ENCODE measurements around the gene LHX4. TPM values are rescaled to one million over a fixed set of nuclear protein-coding genes. Genes with fewer than 3 reads are reported as not detected.

The LHX4 gene
- total and polyA plus RNA-seq, 10 of the 15 experiments (the other 5 are each of a cell fraction or from before 2014, with no cell fraction given), result 0.05 to 0.80 (median 0.32) TPM; not detected in 6

DNA sequence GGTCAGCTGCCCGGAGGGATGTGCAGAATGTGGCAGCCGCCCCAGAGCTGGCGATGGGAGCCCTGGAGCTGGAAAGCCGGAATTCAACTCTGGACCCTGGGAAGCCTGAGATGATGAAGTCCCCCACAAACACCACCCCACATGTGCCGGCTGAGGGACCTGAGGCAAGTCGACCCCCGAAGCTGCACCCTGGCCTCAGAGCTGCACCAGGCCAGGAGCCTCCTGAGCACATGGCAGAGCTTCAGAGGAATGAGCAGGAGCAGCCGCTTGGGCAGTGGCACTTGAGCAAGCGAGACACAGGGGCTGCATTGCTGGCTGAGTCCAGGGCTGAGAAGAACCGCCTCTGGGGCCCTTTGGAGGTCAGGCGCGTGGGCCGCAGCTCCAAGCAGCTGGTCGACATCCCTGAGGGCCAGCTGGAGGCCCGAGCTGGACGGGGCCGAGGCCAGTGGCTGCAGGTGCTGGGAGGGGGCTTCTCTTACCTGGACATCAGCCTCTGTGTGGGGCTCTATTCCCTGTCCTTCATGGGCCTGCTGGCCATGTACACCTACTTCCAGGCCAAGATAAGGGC lies 33.5 kb upstream of the LHX4 start:
- WGBS (ENCODE audit: insufficient coverage, insufficient replicate concordance, low lambda C conversion rate, missing lambda C conversion rate), result 63% methylated on average over 17 of the region's 17 CpGs
- ChIA-PET CTCF (interaction anchor here (1.0 to 2.5 kb wide), 3 partner anchors 9 to 20 kb away, joined by 3 to 10 read pairs (median 5); no protein-coding TSS in a partner anchor), POLR2A (no interaction called here), RAD21 (ENCODE audit: unreplicated experiment) (no interaction called here), SMC1A (ENCODE audit: uncharacterized antibody, unreplicated experiment) (no interaction called here)
- H3K9ac ChIP-seq (ENCODE audit: control insufficient read depth, insufficient read depth, low read length), result no peak overlapping the region
- ATAC-seq, result no peak
- H3K27ac ChIP-seq (ENCODE audit: control insufficient read depth, insufficient read depth), result no peak overlapping the region
- H3K9me3 ChIP-seq (replicated peaks; ENCODE audit: control insufficient read depth, insufficient read depth, low read length), result no peaks in the 10 kb centered on the region
- H3K36me3 ChIP-seq (ENCODE audit: control insufficient read depth in 2 of 2, insufficient read depth in 2 of 2, low read length in 1 of 2), result peaks cover 0 to 4% of the 10 kb centered on the region in 2 experiments; a peak in 3 of 4 replicates
- no peaks in the 10 kb centered on the region for H3K4me1 ChIP-seq (ENCODE audit: control insufficient read depth, insufficient read depth, low read length)
- no peak for DNase-seq (ENCODE audit: low read depth, low spot score)
- intact Hi-C loops (cut with micrococcal nuclease; ENCODE audit: unreplicated experiment) (no loop called here), in situ Hi-C loops (cut with MboI) (no loop called here)
- no peaks in the 10 kb centered on the region for H3K79me2 ChIP-seq (ENCODE audit: control insufficient read depth, insufficient read depth, low read length)
- FAIRE-seq, result no peak
- H3K4me2 ChIP-seq (ENCODE audit: control insufficient read depth, insufficient read depth), result no peak overlapping the region
- no peak for TF ChIP-seq ZZZ3 (IDR thresholded peaks at IDR 0.05; ENCODE audit: control insufficient read depth, insufficient read length, low read depth)
- TF ChIP-seq NFXL1 (IDR thresholded peaks at IDR 0.05; ENCODE audit: borderline replicate concordance), result no peak
- TF ChIP-seq KLF5 (IDR thresholded peaks at IDR 0.05; ENCODE audit: partially characterized antibody), result no peak
- TF ChIP-seq ZNF207 (IDR thresholded peaks at IDR 0.05; ENCODE audit: borderline replicate concordance), result no peak
- TF ChIP-seq NFIC (IDR thresholded peaks at IDR 0.05; ENCODE audit: low read depth, low read length), result no peak
- no peak for TF ChIP-seq POLR2A (IDR thresholded peaks at IDR 0.05; ENCODE audit: low read depth, low read length)
- no peak for TF ChIP-seq NR2C2 (IDR thresholded peaks at IDR 0.05; ENCODE audit: borderline replicate concordance, control insufficient read depth, insufficient read length, low read depth)
- TF ChIP-seq, protein P1, sequence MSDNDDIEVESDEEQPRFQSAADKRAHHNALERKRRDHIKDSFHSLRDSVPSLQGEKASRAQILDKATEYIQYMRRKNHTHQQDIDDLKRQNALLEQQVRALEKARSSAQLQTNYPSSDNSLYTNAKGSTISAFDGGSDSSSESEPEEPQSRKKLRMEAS (IDR thresholded peaks at IDR 0.05; ENCODE audit: low read depth, low read length), result no peak
- no peak for TF ChIP-seq HDAC2 (IDR thresholded peaks at IDR 0.05)
- no peak for TF ChIP-seq POLR2AphosphoS2 (IDR thresholded peaks at IDR 0.05; ENCODE audit: low read depth, low read length)
- no peak for TF ChIP-seq EZH2 (IDR thresholded peaks at IDR 0.05; ENCODE audit: borderline replicate concordance, control insufficient read depth, low read depth, low read length)
- H3K4me3 ChIP-seq, result no peak overlapping the region
- no TSS peak for BruUV-seq (replicated peaks)
- H3K27me3 ChIP-seq (replicated peaks in 1 of 2; ENCODE audit: control insufficient read depth in 2 of 2, insufficient read depth in 2 of 2, low read length in 1 of 2), result no peaks in the 10 kb centered on the region
- no peak overlapping the region for H2AFZ ChIP-seq (ENCODE audit: control insufficient read depth, low read depth, low read length)
- H4K20me1 ChIP-seq (ENCODE audit: control insufficient read depth, insufficient read depth), result no peaks in the 10 kb centered on the region
